Panc1 (cell line): ENCODE results near the gene AHDC1. TPM values are rescaled to one million over a fixed set of nuclear protein-coding genes. Genes with fewer than 3 reads are reported as not detected.

Source experiments
- ATAC-seq: fragments of 200-7000 bp; cut with Tn5 transposase; 2 replicates; pipeline ENCODE4 v1.9.1; 2020; ENCODE audit warnings: mild to moderate bottlenecking, moderate library complexity
- BruUV-seq: library from RNA; stranded (reverse); fragments of 400-500 nt; replicated peaks from 2 replicates; lab custom pipeline; 2021; lab: Mats Ljungman, UMichigan
- CTCF ChIA-PET: fragments of 300-600 bp; sonication (Branson Sonifier 250); formaldehyde crosslinking; loops from one replicate; lab custom pipeline; 2022; ENCODE audit warnings: antibody characterized with exemption; lab: Charles Lee
- POLR2A ChIA-PET: fragments of 300-600 bp; sonication (Branson Sonifier 250); formaldehyde crosslinking; loops from one replicate; lab custom pipeline; 2022; ENCODE audit warnings: antibody characterized with exemption; lab: Charles Lee
- DNase-seq: peaks from one replicate; pipeline ENCODE4 v3.0.0-alpha.2; 2010; ENCODE audit warnings: low read depth, low spot score
- H3K27ac ChIP-seq: 2 replicates; pipeline ENCODE4 v1.5.1; 2011; ENCODE audit warnings: mild to moderate bottlenecking, low read length, inconsistent platforms
- H3K27me3 ChIP-seq: fragments of 200-500 bp; sonication (Bioruptor generic); 2 replicates; pipeline ENCODE4 v1.6.0; 2014; ENCODE audit warnings: low read length, inconsistent platforms; ENCODE audit not compliant: control insufficient read depth, insufficient read depth
- H3K36me3 ChIP-seq: fragments of 200-500 bp; sonication (Bioruptor generic); 2 replicates; pipeline ENCODE4 v1.5.1; 2014; ENCODE audit warnings: inconsistent platforms, mild to moderate bottlenecking, low read length, moderate library complexity; ENCODE audit not compliant: control insufficient read depth, insufficient read depth
- H3K4me1 ChIP-seq: 2 replicates; pipeline ENCODE4 v1.5.1; 2011; ENCODE audit warnings: inconsistent platforms, mild to moderate bottlenecking, low read length, moderate library complexity; ENCODE audit not compliant: control insufficient read depth, insufficient read depth
- H3K4me3 ChIP-seq, 2 experiments: 2 replicates each; pipeline ENCODE4 v1.5.1; 2011 to 2012; ENCODE audit warnings: low read depth in 2 of 2, low read length in 2 of 2, mild to moderate bottlenecking in 2 of 2, inconsistent platforms in 1 of 2, moderate library complexity in 1 of 2
- H3K9me3 ChIP-seq: fragments of 200-500 bp; sonication (Bioruptor generic); 2 replicates; pipeline ENCODE4 v1.5.1; 2014; ENCODE audit warnings: low read depth, mild to moderate bottlenecking, inconsistent platforms, low read length, moderate library complexity; ENCODE audit not compliant: control insufficient read depth, insufficient read depth
- POLR2AphosphoS5 ChIP-seq: IDR thresholded peaks from 2 replicates; pipeline ENCODE4 v1.6.1; 2012; ENCODE audit warnings: mild to moderate bottlenecking, low read depth, low read length, moderate library complexity
- SIN3A ChIP-seq: IDR thresholded peaks from 2 replicates; pipeline ENCODE4 v1.6.1; 2012; ENCODE audit warnings: low read depth, mild to moderate bottlenecking, low read length, moderate library complexity, borderline replicate concordance; ENCODE audit not compliant: insufficient read depth
- TCF7L2 ChIP-seq: IDR thresholded peaks from 2 replicates; pipeline ENCODE4 v1.6.1; 2011; ENCODE audit warnings: mild to moderate bottlenecking, low read depth, low read length, inconsistent platforms
- in situ Hi-C: cut with HindIII; loops from 2 replicates; pipeline ENCODE4 v1.10.0; 2016; ENCODE audit warnings: low sequenced_read_pairs, low pct_unique_long_range_greater_than_20kb
- intact Hi-C: fragments of 100-400 bp; cut with micrococcal nuclease; formaldehyde crosslinking; loops from one replicate; pipeline ENCODE4 v1.10.0; 2022; ENCODE audit not compliant: unreplicated experiment
- total RNA-seq: library from RNA; stranded (reverse); gene quantifications from one replicate; pipeline ENCODE4 v1.2.1, GENCODE V29; 2021; ENCODE audit not compliant: unreplicated experiment
- TF ChIP-seq, protein P1 (sequence below), 2 experiments: IDR thresholded peaks; 2 replicates each; pipeline ENCODE4 v1.6.1; 2011 to 2012; ENCODE audit warnings: low read depth in 2 of 2, control low read depth in 1 of 2, low read length in 1 of 2, mild to moderate bottlenecking in 1 of 2, moderate library complexity in 1 of 2; ENCODE audit not compliant: insufficient read depth in 1 of 2
- TF ChIP-seq, protein P2 (sequence below): fragments of 450-650 bp; IDR thresholded peaks from 2 replicates; pipeline ENCODE4 v1.5.1; 2017; ENCODE audit warnings: mild to moderate bottlenecking

Gene AHDC1
- total RNA-seq, 1 experiment from 2014 or later = 47.1 TPM

DNA sequence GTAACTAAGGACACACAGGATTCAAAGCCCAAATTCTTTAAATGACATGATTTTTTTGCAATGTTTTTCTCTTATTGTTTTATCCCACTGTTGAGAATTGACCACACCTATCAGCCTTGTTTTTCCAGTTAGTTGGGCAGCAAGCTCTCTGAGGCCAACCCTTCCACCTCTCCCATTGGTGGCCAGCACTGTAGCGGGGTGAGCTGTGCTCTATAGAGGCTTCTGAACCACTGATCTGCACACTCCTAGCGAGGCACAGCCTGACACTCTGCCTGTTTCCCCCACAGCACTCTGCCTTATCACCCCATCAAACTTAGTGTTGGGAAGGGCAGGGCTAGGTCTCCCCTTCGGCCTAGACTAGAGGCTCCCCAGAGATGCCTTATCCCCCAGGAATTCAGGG, 19.5 kb downstream of the AHDC1 start:
- Histone ChIP-seq H3K27me3 (no peaks in the 10 kb centered on the region), H3K4me3 (no peak overlapping the region), H3K36me3 (no peaks in the 10 kb centered on the region), H3K4me1 (peaks cover 11% of the 10 kb centered on the region), H3K9me3 (no peaks in the 10 kb centered on the region), H3K27ac (no peak overlapping the region)
- DNase-seq = no peak
- intact Hi-C loops = no loop called here
- ChIA-PET CTCF (no interaction called here), POLR2A (no interaction called here)
- in situ Hi-C loops = no loop called here
- BruUV-seq = no TSS peak
- no peak for ATAC-seq
- TF ChIP-seq POLR2AphosphoS5 = no peak
- no peak for TF ChIP-seq TCF7L2
- TF ChIP-seq, protein P1, sequence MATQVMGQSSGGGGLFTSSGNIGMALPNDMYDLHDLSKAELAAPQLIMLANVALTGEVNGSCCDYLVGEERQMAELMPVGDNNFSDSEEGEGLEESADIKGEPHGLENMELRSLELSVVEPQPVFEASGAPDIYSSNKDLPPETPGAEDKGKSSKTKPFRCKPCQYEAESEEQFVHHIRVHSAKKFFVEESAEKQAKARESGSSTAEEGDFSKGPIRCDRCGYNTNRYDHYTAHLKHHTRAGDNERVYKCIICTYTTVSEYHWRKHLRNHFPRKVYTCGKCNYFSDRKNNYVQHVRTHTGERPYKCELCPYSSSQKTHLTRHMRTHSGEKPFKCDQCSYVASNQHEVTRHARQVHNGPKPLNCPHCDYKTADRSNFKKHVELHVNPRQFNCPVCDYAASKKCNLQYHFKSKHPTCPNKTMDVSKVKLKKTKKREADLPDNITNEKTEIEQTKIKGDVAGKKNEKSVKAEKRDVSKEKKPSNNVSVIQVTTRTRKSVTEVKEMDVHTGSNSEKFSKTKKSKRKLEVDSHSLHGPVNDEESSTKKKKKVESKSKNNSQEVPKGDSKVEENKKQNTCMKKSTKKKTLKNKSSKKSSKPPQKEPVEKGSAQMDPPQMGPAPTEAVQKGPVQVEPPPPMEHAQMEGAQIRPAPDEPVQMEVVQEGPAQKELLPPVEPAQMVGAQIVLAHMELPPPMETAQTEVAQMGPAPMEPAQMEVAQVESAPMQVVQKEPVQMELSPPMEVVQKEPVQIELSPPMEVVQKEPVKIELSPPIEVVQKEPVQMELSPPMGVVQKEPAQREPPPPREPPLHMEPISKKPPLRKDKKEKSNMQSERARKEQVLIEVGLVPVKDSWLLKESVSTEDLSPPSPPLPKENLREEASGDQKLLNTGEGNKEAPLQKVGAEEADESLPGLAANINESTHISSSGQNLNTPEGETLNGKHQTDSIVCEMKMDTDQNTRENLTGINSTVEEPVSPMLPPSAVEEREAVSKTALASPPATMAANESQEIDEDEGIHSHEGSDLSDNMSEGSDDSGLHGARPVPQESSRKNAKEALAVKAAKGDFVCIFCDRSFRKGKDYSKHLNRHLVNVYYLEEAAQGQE (IDR thresholded peaks at IDR 0.05; ENCODE audit: insufficient read depth in 1 of 2, low read depth in 2 of 2, low read length in 1 of 2) = no peak
- TF ChIP-seq SIN3A = no peak
- TF ChIP-seq, protein P2, sequence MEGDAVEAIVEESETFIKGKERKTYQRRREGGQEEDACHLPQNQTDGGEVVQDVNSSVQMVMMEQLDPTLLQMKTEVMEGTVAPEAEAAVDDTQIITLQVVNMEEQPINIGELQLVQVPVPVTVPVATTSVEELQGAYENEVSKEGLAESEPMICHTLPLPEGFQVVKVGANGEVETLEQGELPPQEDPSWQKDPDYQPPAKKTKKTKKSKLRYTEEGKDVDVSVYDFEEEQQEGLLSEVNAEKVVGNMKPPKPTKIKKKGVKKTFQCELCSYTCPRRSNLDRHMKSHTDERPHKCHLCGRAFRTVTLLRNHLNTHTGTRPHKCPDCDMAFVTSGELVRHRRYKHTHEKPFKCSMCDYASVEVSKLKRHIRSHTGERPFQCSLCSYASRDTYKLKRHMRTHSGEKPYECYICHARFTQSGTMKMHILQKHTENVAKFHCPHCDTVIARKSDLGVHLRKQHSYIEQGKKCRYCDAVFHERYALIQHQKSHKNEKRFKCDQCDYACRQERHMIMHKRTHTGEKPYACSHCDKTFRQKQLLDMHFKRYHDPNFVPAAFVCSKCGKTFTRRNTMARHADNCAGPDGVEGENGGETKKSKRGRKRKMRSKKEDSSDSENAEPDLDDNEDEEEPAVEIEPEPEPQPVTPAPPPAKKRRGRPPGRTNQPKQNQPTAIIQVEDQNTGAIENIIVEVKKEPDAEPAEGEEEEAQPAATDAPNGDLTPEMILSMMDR = no peak

DNA sequence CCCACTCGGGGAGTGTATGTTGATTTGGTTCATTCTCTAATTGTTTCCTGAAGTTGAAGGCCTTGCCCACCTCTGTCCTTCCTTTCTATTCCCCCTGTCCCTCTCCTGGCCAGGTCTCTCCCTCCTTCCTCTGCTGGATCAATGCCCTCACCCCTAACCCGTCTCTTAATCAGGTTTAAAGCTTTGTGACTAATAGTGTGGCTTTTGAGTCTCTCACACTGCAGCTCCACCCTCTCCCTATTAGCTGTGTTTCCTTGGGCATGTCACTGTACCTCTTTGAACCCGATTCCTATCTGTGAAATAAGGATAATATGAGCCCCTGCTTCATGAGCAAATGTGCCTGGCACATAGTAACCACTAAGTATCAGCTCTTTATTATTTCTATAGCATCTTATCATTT, 20.5 kb downstream of the AHDC1 start:
- ATAC-seq (no peak), DNase-seq (no peak)
- intact Hi-C loops = no loop called here
- no peaks in the 10 kb centered on the region for H3K9me3 ChIP-seq
- TF ChIP-seq TCF7L2 = no peak
- TF ChIP-seq, protein P1 (IDR thresholded peaks at IDR 0.05; ENCODE audit: insufficient read depth in 1 of 2, low read depth in 2 of 2, low read length in 1 of 2) = no peak
- TF ChIP-seq, protein P2 = no peak
- TF ChIP-seq POLR2AphosphoS5 = no peak
- no peak for TF ChIP-seq SIN3A
- H3K4me3 ChIP-seq = no peak overlapping the region
- H3K27me3 ChIP-seq = no peaks in the 10 kb centered on the region
- in situ Hi-C loops = no loop called here
- H3K27ac ChIP-seq = no peak overlapping the region
- CTCF ChIA-PET = no interaction called here
- H3K4me1 ChIP-seq = peaks cover 7% of the 10 kb centered on the region
- no peaks in the 10 kb centered on the region for H3K36me3 ChIP-seq
- no TSS peak for BruUV-seq
- POLR2A ChIA-PET = no interaction called here
